KG1 (cell line): ENCODE measurements around the gene STEAP2.
"Not testable (repeated sequence)": the region's sequence is repeated elsewhere in the genome, so short reads cannot be mapped to it uniquely, and the experiment has no call there.

Experiments
- DNase-seq: peaks from one replicate; lab custom pipeline; 2025; lab: John Stamatoyannopoulos, UW

The STEAP2 gene

GRCh38 chr7:90233569-90233968 lies 22.0 kb downstream of the STEAP2 start:
- DNase-seq, result no peak

- DNase-seq, result no peak
Observed at GRCh38 chr7:90236721-90237289, 25.3 kb downstream of the STEAP2 start.

DNA sequence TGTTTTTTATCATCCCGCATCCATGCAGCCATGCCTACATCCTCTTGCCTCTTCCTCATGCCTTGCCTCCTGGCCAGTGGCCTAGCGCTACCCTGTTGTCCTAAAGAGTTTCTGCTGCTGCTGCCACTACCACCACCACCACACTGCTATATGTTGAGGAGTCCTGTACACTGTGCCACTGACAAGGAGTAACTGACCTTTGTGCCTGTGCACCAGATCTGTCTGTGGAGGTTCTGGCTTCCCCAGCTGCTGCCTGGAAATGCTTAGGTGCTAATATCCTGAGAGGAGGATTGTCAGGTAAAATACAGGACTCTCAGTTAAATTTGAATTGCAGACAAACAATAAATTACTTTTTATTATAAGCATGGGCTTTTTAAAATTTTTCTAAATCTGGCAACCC lies 26.5 kb downstream of the STEAP2 start:
- no peak for DNase-seq

DNA sequence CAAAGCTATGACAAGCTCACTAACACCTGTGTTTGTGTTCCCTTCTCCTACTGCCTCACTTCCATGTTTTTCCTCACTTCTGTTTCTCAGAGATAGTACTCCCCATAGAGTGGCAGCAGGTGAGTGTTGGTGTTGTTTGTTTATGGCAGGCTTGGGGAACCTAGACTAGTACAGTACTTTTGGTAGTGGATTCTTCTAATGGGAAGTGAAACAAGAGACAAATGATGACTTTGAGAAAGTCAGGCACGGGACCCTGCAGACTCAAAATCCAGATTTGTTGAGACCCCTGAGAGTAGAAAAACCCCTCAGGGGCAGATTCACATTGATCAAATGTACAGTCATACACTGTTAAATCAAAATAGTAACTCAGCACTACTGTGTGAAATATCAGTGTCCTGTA lies 27.0 kb downstream of the STEAP2 start:
- no peak for DNase-seq

GRCh38 chr7:90239050-90239449 lies 27.5 kb downstream of the STEAP2 start:
- no peak for DNase-seq

DNA sequence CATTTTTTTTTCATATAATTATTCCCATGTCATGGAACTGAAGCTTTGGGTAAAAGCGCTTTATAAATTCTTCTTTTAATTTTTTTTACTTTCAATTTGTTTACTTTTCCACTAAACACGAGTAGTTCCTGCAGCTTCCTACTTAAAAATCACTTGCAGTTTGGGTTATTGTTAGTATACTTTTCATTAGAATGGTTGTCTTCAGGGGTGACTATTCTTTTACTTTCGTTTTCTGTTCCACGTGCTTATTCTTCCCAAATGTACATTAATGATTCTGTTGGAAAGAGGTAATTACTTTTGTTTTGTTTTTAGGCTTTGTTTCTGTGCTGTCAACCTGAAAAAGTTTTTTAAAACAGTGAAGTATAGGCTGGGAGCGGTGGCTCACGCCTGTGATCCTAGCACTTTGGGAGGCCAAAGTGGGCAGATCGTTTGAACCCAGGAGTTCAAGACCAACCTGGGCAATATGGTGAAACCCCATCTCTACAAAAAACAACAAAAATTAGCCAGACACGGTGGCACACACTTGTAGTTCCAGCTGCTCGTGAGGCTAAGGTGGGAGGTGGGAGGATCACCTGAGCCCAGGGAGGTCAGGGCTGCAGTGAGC lies 28.2 kb downstream of the STEAP2 start:
- DNase-seq, result no peak

DNA sequence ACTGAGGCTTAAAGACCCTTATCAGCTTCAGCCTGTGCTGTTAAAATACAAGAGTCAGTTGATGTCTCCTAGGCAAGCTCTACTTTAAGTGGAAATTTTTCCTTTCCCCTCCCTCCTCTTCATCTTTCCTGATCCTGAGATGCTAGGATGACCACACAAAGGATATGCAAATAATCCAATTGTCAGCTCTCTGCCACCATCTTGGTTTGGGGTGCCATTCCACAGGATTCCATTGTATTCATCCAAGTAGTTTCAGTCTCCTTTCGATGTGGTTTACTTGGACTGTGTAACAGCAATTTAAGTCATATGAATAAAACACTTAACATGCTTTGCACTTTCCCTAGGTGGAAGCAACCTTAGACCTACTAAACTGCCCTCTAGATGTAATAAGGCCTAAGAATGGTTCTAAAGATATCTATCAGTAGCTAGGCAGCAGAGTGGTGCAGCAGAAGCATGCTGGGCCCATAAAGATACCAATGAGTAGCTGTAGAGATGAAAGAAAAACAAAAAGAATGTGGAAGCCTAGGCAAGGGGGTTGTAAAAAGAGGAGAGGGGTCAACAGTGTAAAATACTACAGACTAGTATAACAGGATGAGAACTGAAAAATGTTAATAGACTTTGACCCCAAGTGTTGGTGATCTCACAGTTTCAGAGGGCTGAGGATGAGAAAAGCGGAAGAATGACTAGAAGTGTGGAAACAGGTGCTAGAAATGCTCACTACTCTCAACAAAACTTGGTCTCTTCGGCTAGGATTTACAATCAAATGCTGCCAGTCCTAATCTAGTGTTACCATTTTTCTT lies 31.0 kb downstream of the STEAP2 start:
- DNase-seq, result no peak

DNA sequence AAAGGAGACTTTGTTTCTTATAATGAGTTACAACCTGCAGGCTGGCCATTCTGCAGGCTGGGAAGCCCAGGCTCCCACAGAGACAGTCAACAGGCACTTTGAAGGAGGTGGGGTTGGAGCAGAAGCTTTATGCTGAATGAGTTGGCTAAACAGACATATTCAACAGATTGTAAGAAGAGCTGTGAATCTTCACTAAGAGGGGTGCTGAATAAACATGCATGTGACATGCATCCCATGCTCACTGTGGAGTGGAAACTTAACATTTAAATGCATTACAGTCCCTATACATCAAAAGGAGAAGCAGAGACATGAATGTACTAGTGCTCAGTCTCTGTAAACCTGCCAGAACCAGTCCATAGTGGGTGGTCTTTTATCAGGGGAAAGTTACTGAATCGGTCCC lies 32.0 kb downstream of the STEAP2 start:
- no peak for DNase-seq

DNA sequence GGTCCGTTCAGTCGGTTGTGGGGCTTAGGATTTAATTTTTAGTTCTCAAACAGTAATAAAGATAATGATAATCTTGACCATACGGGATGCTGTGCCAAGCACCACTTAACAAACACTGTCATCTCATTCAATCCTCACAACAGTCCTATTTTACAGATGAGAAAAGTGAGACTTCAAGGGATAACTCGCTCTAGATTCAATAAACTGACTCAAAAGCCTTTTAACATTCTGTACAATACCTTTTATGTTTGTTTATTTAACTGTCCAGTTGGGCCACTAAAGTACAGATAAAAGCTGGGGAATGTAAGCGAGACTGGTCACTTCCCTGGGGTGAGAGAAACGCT lies 33.0 kb downstream of the STEAP2 start:
- no peak for DNase-seq

DNA sequence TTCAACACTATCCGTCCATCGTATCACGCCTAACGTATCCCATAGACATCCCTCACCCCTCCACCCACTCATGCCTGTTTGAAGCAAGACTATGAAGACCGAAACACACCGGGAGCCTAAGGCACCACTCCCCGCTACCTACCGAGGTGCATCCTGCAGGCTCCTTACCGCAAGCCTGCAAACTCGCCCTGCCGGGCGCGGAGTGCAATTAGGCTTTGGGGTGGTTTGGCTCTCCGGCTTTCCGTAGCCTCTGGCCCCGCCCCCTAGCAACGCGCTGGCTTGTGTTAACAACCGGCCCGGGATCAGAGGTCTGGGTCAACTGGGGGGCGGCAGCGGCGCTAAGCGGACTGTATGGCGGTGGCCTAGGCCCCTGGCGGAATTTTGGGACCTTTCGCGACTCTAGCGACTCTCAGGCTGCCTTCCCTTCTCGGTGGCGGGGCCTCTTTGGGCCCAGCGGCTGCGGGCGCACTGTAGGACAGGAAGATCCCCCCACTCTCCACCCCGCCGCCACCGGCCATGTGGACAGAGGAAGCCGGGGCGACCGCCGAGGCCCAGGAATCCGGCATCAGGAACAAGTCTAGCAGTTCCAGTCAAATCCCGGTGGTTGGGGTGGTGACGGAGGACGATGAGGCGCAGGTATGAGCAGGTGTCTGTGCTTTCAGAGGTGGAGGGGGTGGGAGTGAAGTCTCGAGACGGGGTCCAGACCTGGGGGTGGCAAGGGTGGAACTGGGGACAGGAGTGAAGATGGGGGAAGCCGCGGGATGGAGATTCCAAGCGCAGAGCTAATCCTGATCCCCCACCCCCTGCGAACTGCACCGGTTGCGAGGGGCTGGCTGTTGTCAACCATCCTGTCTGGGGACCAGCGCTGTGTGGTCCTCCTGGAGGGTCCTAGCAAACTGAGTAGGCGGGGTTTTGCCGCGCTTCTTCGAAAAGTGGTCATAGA lies 33.6 kb downstream of the STEAP2 start, which contains the start of gene CFAP69:
Gene CFAP69, plus strand, starts transcription at position 266 of the 943 bp plus-strand sequence. Its CDS starts 251 bp downstream, at position 517.
- DNase-seq, result no peak

DNA sequence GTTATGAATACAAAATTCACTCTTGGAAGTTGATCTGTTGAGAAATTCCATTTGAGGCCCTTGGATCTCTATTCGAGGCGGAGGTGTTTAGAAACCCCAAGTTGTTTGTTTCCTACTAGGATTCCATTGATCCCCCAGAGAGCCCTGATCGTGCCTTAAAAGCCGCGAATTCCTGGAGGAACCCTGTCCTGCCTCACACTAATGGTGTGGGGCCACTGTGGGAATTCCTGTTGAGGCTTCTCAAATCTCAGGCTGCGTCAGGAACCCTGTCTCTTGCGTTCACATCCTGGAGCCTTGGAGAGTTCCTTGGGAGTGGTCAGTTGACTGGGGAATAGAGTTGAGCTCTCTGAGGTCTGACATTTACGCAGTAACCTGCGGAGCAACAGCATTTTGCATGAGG lies 34.6 kb downstream of the STEAP2 start:
- no peak for DNase-seq

DNA sequence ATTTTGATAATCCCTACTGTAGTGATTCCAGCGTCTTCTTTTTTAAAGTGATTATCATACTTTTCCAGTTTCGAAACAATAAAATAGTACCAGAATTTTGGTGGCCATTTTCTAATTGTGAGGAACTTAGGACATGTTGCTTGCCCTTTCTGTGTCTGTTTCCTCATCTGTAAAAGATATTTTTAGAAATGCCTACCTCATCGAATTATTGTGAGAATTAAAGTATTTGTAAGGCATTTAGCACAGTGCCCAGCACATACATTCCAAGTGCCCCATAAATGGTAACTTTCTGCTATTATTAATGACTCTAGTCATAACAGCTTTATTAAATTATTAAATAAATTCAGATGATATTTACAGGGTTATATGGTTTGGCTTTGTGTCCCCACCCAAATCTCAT lies 37.2 kb downstream of the STEAP2 start:
- no peak for DNase-seq

DNA sequence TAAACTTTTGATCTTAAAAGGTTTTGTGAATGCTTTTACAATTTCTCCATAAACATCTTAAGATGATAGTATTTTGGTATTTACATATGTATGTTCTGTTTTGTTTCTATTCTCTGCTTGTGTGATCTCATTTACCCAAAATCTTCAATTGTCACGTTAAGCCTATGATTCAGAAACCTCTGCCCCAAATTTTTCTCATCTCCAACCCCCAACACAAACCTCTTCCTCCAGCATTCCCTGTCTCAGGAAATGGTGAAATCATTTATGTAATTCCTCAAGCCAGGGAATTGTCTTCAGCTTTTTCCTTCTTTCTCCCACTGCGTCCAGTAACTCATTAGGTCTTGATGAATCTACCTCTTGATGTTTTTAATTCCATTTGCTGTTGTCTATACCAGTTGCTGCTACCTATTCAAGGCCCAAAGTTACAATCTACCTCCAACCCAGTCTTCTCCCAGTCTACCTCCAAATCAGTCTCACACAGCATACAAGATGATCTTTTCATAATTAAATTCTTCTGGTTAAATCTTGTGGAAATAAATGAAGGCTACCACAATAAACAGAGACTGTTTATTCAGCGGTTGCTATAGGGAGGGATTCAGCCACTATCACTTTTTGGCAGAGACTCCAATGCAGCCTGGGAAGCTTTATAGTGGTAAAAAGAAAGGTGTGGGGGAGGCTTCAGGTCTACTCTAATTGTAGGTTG lies 39.2 kb downstream of the STEAP2 start:
- no peak for DNase-seq

DNA sequence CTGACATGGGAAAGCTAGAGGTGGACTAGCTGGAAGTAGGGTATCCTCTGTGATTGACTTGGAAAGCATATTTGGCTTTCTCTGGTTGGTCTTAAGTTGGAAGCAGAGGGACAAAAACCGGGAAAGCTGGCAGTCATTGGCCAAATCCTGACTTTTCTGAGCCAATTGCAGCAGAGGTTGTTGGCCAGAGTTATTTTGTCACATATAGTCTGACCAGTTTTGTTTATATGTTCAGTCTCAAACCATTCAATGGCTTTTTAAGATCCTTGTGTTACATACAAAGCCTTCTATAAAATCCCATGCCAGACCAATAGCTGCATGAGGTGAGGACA lies 39.7 kb downstream of the STEAP2 start:
- no peak for DNase-seq

DNA sequence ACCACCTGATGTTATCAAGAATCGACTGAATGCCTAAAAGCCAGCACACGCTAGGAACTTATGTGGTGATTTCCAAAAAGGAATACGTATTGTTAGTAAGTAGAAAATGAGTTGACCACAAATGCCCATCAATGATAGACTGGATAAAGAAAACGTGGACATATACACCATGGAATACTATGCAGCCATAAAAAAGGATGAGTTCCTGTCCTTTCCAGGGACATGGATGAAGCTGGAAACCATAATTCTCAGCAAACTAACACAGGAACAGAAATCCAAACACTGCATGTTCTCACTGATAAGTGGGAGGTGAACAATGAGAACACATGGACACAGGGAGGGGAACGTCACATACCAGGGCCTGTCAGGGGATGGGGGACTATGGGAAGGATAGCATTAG lies 44.5 kb downstream of the STEAP2 start:
- DNase-seq, result not testable (repeated sequence)

DNA sequence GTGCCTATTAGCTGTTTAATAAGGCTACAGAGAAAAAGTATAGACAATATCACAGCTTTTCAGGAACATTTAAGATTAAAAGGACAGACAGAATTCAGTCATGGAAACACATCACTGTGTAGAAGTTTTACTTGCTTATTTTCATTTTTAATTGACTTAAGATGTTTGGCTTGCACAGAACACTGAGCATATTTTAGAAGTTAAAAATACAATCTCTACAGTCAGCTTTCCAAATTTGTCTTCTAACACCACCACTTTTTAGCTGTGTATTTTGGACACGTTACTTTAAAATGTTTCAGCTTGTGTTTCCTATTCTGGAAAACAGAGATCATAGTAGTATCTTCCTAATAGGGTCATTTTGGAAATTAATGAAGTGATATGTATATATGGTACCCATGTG lies 45.2 kb downstream of the STEAP2 start:
- DNase-seq, result no peak

DNA sequence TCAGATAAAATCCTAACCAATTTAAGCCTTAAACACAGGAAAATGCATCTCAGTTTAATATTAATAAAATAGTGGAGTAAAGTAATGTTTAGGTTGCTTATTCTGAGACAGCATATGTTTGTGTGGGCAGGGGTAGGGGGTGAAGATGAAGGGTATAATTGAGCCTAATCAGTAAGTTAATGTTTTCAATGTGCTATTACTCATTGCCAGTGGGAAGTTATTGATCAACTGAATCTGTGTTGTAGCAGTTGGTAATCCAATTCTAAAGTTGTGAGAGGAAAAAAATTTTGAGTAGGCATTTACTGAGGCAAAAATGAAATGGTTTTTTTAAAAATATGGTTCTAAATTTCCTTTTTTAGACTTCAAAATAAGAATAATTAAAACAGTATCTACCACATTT lies 49.9 kb downstream of the STEAP2 start:
- no peak for DNase-seq

DNA sequence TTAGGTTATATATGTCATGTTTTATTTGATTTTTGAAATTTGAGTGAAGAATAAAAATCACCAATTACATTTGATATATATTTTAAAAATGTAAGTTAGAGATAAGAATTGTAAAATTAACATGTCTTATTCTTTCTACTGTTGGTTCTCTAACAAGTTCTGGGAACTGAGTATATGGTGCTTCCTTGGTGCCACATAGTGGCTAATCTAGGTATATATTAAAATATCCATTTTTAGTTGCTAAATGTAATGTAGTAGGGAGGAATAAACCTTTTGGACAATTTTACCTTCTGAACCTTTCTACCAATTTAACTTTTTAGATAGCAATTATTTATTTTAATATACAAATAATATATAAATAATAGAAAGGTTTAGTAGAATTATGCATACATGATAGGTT lies 50.9 kb downstream of the STEAP2 start:
- DNase-seq, result no peak

- no peak for DNase-seq
Observed at GRCh38 chr7:90266808-90267207, 55.3 kb downstream of the STEAP2 start.

DNA sequence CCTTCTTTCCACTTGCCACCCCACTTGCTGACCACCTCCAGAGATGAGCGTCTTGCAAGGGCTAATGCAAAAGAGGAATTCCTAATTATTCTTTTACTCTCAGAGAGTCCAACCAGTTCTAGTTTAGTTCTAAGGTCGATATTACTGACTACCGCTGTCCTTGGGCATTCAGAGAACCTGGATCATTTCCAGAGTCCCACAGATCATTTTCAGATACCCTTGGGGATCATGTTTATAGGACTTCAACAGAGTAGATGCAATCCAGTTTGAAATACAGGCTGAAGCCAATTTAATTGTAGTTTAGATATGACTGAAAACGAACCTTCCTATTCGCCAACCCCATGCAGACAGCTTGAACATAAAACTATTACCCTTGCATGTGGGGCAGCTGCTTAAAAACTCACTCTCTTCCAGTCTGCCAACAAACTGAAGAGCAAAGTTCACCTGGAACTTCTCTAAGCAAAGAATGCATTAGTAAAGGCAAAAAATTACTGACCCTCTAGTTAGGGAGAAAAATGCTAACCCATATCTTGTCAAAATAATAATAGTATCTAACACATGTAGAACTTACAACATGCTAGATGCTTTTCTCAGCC lies 55.8 kb downstream of the STEAP2 start:
- no peak for DNase-seq

GRCh38 chr7:90269163-90269562 lies 57.6 kb downstream of the STEAP2 start:
- no peak for DNase-seq
